Activated CD8-positive, alpha-beta memory T cell treated with anti-CD3 and anti-CD28 coated beads for 1 hour (primary cell): ENCODE measurements around the gene HSPA4.
A peak's percentile ranks its signal among the peaks of the same experiment; 100 is the strongest.
"Not testable (repeated sequence)": the region's sequence is repeated elsewhere in the genome, so short reads cannot be mapped to it uniquely, and the experiment has no call there.

Experiments
- DNase-seq, 2 donors: peaks; one replicate each; pipeline ENCODE4 v3.0.0-alpha.2; 2020; ENCODE audit warnings: low read depth in 1 of 2; ENCODE audit errors: extremely low read depth in 1 of 2

The HSPA4 gene

DNA sequence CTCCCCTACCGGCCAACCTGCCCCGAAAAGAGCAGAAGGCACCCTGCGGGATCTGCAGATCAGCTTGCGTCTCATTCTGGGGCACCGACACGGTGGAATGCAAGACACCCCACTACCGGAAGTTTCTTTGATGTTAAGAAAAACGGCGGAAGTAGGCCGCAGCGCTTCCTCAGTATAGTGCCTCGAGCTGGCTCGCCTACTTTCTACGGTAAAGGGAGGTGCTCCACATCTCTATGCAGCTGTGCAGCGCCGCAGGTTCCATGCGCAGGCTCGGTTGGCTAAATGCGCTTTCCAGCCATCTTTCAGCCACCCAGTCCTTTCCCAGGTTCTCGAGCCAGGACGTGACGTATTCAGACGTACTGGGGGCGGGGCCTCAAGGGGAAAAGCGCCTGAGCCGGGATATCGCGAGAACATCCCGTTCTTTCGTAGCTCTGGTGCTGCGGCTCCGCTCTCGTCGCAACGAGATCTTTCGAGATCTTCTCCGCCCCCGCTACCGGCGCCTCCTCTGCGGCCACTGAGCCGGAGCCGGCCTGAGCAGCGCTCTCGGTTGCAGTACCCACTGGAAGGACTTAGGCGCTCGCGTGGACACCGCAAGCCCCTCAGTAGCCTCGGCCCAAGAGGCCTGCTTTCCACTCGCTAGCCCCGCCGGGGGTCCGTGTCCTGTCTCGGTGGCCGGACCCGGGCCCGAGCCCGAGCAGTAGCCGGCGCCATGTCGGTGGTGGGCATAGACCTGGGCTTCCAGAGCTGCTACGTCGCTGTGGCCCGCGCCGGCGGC lies at the start of gene HSPA4:
HSPA4 (plus strand) TSS at position 472 of the 775 bp plus-strand sequence; CDS start at position 710, 238 bp downstream.
- DNase-seq = peak; percentile 92 to 97

DNA sequence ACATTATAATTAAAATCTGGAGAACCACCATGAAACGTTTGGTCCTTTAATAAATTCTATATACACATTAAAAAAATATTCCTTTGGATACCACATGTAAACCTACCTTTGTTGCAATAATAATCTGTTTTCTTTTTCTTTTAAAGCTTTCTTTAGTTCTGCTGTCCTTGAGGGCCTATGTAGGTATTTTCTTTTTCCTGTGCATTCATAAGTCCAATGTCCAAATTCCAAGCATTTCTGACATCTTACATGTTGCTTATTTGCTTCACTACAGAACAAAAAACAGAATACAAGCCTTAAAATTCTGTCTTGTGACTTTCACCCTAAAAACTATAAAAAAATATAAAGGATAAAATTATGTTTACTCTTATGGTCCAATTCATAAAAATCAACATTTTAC lies 45.2 kb upstream of the HSPA4 start:
- no peak for DNase-seq

DNA sequence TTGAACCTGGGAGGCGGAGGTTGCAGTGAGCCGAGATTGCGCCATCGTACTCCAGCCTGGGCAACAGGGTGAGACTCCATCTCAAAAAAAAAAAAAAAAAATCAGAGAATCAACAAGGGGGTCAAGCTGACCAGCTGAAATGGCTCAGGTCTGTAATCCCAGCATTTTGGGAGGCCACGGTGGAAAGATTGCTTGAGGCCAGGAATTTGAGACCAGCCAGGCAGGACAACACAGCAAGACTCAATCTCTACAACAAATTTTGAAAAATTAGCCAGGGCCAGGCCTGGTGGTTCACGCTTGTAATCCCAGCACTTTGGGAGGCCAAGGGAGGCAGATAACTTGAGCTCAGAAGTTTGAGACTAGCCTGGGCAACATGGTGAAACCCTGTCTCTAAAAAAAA lies 43.4 kb upstream of the HSPA4 start:
- not testable (repeated sequence) for DNase-seq

DNA sequence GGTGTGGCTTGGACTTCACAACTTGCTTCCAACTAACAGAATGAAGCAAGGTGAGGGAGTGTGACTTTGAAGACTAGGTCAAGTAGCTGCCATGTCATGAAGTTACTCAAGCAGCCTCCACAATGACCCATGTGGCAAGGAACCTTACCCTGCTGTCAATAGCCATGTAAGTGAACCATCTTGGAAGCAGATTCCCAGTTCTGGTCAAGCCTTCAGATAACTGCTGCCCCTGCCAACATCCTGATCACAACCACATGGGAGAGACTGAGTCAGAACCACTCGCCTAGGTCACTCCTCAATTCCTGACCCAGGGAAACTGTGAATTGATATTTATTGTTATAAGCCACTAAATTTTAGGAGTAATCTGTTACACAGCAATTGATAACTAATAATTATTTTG lies 36.3 kb upstream of the HSPA4 start:
- no peak for DNase-seq

DNA sequence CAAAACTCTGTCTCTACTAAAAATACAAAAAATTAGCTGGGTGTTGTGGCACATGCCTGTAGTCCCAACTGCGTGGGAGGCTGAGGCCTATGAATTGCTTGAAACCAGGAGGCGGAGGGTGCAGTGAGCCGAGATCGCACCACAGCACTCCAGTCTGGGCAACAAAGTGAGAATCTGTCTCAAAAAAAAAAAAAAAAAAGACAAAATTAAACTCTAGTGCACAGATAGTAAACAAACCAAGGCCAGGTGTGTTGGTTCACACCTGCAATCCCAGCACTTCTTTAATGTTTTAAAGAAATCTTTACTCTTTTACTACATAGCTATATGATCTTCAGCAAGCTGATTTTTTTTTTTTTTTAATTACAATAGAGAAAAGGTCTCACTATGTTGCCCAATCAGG lies 33.8 kb upstream of the HSPA4 start:
- DNase-seq = no peak

DNA sequence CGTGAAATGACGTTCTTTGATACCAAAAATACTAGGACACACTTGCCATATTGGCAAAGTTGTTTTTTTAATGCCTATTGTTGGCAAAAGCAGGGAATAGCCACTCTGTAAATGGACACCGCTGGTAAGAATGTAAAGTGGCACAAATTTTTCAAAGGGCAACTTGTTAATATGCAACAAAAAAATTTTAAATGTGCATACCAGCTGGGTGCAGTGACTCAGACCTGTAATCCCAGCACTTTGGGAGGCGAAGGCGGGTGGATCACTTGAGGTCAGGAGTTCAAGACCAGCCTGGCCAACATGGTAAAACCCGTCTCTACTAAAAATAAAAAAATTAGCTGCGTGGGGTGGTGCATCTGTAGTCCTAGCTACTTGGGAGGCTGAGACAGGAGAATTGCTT lies 32.3 kb upstream of the HSPA4 start:
- DNase-seq = not testable (repeated sequence)

DNA sequence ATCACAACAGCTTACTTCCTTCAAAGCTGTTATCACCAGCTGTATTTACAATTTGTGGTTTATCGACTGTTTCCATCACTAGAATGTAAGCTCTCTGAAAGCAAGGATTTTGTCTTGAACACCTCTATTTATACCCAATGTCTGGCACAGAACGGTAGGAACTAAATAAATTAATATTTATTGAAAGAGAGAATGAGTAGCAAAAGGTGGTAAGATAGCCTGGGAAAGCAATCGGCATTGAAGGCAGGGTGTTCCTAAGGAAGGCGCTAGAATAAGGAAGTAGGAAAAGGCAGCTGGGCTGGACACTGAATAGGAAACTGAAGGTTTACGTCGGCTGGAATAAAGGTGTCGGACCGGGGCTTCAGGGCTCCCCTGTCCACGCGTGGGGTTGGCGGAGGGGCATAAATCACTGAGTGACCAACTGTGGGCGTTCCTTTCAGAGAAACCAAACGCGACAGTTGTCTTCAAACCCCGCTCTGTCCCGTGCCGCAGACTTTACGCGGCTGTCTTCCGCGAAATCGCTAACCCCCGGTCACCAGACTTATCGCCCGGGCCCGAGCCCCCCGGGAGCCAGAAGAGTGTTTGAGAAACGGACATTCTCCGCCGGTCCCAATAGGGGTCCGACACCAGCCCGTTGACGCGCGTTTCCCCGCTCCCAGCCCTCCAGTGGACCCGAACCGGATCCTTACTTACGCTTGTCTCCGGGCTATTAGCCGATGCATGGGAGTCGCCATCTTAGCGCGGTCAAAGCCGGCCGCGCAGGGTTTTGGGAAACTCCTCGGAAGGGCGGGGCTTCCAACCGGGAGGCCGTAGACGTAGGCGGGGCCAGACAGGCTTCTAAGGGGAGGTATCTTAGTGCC lies 25.8 kb upstream of the HSPA4 start, which contains the start of gene ZCCHC10:
ZCCHC10 (minus strand) TSS at position 746 of the 860 bp plus-strand sequence; CDS start at position 734, 12 bp downstream.
- DNase-seq = peak; percentile 76 to 85

DNA sequence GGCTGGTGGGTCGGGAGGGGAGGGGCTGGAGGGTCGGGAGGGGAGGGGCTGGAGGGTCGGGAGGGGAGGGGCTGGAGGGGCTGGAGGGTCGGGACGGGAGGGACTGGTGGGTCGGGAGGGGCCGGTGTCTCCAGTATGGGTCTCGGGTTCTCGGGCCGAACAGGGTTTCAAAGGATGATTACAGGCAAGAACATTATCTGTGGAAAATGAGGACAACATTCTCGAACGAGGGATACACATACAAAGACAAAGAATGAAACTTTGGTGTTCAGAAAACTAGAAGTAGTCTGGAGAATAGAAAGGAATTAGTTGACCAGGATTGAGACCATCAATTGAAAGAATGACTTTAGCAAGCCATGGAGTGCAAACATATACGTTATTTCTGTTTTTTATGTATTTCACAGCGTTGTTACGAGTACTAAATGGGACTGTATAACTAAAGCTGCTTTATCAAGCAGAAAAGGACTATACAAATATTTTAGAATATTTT lies 25.1 kb upstream of the HSPA4 start:
- DNase-seq = no peak

DNA sequence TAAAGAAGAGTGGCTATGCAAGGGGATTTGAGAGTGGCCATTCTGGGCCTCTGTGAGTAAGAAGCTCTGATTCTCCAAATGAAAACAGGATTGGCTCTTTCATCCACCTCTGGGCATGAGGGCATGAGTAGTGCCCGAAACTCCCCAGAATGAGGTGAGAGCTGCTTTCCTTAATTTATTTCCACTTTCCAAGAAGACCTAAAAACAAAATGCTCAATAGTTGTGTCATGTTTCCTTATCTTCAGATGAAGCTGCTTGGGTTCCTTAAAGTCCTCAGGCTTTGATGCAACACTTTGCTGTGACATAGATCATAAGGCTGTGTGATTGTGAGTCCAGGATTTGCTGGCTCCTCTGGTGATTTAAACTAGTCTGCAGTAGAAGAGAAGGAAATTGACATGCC lies 22.4 kb upstream of the HSPA4 start:
- no peak for DNase-seq

DNA sequence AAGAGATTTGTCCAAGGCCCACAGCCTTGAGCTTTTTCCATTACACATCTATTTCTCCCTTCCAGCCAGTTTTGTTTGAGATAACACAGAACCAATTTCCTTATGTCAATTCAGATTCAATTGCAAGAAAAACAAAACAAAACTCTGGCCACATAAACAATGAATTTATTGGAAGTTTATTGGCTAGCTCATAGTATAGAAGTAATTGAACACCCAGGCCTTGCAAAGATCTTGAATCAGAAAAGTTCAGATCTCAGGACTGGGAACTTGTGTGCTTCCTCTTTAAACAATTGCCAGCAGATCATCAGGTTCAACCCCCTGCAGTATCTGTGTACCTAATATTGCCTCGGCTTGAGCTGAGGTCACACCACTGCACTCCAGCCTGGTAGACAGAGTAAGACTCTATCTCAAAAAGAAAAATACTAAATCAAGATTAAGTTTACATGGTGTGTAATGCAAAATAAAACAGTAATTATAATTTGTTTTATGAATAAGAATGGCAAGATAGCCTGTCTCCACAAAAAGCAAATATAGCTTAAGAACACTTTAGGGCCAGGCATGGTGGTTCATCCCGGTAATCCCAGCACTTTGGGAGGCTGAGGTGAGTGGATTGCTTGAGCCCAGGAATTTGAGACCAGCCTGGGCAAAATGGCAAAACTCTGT lies 21.3 kb upstream of the HSPA4 start:
- DNase-seq = no peak

DNA sequence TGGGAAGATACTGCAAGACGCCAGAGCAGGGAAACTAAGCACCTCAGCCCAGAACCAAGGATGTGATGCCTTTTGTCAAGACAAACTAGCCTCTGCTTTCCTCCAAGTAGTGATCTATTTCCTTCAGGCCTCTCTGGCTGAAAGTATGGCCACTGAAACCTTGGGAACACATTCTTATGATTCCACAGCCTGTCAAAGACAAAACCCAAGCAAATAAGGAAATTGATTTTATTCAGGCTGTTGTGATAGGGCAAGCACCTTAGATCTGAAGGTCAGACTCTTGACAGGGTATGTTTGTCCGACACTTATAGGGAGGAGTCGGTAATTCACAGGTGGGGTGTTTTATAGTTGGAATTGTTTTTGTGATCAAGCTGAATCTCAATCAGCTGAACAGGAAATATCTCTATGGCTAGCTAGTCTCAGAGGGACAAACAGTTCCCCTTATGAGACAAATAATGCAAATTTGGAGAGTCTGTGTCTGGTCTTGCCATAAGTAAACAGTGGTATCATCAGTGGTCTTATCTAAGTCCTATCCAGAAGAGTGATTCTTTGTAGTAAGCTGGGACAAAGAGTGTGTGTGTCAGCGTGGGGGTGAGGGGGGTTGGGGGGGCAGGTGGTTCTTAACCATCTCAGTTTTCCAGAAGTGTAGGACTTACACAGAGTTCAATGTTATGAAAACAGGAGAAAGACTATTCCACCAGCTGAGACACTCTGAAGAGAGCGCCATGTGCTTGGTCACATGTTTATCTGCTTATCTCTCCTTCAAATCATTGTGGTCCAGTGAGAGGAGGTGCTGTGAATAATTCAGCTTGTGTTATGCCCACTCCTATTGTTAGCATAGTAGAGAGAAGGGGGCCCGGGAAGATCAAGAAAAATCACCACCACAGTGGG lies 18.7 kb upstream of the HSPA4 start:
- DNase-seq = no peak

DNA sequence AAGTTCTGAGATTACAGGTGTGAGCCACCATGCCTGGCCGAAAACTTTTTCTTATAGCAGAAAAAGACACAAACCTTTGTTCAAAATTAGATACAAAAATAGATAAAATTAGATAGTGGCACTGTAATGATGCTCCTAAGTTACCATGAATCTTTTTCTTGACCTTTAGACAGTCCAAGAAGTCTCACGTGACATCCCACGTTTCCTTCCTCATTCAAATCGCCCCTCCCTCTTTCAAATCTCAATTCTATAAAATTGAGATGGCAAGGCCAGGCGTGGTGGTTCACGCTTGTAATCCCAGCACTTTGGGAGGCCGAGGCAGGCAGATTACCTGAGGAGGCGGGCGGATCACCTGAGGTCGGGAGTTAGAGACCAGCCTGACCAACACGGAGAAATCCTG lies 17.7 kb upstream of the HSPA4 start:
- no peak for DNase-seq

DNA sequence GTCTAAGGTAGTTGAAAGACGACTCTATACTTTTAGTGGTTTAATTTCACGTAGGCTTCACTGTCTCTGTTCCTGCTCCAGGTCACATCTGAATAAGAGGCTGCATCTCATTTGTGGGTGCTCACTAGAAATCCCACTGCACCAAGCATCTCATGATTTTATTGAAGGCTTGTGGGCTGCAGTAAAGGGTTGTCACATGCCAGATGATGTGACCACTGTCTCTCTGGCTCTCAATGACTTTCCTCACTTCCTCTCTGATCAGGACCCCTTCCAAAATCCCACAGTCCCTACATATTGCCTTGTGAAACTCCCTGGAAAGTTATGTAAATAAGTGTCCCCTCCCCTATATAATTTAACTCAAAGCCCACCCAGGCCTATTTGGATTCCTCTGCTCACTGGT lies 16.6 kb upstream of the HSPA4 start:
- DNase-seq = no peak

DNA sequence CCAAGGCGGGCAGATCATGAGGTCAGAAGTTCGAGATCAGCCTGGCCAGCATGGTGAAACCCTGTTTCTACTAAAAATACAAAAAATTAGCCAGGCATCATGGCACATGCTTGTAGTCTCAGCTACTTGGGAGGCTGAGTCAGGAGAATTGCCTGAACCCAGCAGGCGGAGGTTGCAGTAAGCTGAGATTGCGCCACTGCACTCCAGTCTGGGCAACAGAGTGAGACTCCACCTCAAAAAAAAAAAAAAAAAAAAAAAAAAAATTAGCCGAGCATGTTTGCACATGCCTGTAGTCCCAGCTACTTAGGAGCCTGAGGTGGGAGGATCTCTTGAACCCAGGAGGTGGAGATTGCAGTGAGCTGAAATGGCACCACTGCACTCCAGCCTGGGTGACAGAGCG lies 15.1 kb upstream of the HSPA4 start:
- not testable (repeated sequence) for DNase-seq

DNA sequence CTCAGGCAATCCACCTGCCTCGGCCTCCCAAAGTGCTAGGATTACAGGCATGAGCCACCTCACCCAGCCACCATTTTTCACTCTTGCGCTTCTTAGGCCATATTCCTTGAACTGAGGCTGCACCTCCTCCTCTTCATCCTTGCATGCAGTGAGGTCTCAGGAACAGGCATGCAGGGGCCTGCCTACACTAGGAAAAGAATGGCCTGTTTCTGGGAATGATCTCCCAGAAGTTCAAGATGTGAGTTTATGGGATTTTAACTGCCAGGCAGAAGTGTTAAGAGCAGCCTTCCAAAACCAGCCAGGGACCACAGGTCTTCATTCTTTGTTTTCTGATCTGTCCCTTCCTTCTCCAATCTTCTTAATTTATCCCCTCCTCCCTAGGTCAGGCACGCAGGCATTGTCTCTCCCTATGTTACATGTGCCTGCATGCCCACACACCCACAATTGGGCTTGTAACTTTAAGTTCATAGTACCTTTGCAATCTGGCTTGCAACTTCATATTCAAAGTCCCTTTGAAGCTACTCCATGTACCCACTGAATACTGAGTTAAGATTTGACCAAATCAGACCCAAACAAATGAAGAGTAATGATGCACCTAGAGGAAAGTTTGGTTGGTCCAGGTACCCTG lies 10.5 kb upstream of the HSPA4 start:
- DNase-seq = no peak

DNA sequence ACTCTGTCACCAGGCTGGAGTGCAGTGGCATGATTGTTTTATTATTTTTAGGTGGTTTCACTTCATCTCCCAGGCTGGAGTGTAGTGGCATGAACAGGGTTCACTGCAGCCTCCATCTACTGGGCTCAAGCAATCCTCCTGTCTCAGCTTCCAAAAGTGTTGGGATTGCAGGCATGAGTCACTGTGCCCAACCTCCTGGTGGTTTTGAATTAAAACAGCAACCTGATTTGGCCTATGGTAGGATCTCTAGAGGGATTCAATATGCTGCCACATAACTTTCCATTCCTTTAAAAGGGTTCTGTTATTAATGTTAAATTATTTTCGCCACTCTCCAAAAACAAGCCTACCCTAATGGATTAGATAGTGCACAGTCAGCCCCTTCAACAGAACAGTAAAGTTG lies 9.9 kb upstream of the HSPA4 start:
- no peak for DNase-seq

DNA sequence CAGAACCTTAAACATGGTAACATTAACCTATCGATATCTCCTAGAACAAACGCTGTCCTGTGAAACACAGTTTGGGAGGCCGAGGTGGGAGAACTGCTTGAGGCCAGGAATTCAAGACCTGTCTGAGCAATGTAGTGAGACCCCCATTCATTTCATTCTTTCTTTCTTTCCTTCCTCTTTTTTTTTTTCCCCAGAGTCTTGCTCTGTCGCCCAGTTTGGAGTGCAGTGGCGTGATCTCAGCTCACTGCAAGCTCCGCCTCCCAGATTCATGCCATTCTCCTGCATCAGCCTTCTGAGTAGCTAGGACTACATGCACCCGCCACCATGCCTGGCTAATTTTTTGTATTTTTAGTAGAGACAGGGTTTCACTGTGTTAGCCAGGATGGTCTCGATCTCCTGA lies 5.3 kb upstream of the HSPA4 start:
- DNase-seq = not testable (repeated sequence)

DNA sequence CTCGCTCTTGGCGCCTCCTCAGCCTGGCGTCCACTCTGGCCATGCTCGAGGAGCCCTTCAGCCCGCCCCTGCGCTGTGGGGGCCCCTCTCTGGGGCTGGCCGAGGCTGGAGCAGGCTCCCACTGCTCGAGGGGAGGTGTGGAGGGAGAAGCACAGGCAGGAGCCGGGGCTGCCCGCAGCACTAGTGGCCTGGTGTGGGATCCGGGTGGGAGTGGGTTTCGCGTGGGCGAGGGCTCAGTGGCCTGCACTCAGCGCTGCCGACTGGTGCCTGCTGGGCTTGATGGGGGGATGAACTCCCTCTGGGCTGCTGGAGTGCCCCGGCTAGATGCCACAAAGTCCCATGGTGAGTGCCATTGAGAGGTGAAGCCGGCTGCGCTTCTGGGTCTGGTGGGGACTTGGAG lies 4.4 kb upstream of the HSPA4 start:
- no peak for DNase-seq

DNA sequence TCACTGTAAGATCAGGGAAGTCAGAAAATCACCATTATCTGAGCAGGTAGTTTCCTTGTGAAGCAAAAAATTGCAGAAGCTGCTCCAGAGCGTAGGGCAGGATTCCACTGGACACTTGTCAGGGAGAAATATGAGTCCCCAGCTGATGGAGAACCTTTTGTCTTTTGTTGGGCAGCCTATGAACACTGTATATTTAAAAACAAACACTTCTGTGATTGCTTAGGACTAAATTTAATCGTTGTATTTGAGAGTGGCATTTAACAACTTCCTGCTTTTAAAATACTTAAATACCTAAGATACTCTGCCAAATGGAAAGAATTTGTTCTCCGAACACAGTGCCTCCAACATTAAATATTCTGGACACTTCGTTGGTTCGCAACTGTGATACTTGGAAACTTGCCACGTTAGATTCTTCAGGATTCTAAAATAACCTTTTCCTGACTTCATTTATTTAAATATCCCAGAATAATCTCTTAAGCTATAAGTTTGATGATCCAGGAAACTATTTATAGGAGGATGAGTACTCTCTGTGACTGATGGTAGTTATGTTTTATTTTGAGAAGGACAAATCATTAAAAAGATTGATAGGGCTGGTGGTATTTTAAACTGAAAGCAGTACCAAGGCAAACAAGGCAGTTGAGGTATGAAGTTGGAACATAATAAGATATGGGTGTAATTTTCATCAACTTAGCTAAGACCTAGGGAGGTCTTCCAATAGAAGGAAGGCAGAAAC lies 2.7 kb upstream of the HSPA4 start:
- DNase-seq = no peak
